HCT116 (cell line): ENCODE measurements around the gene CCKAR. TPM values are rescaled to one million over a fixed set of nuclear protein-coding genes. Genes with fewer than 3 reads are reported as not detected.

Source experiments
- ATAC-seq: fragments of 200-7000 bp; cut with Tn5 transposase; 2 replicates; pipeline ENCODE4 v1.9.1; 2020; ENCODE audit warnings: mild to moderate bottlenecking, moderate library complexity
- BruUV-seq: library from RNA; stranded (reverse); fragments of 400-500 nt; replicated peaks from 2 replicates; lab custom pipeline; 2021; lab: Mats Ljungman, UMichigan
- CTCF ChIA-PET: fragments of 300-600 bp; sonication (Branson Sonifier 250); formaldehyde crosslinking; loops from one replicate; lab custom pipeline; 2021; ENCODE audit warnings: antibody characterized with exemption; lab: Charles Lee
- POLR2A ChIA-PET: fragments of 300-600, 350-600 bp; sonication (Branson Sonifier 250); formaldehyde crosslinking; loops from one replicate; lab custom pipeline; 2021; ENCODE audit warnings: antibody characterized with exemption; lab: Charles Lee
- RAD21 ChIA-PET, 2 experiments: fragments of 300-600 bp; sonication (Branson Sonifier 250); formaldehyde crosslinking; loops; one replicate each; lab custom pipeline; 2023; ENCODE audit warnings: low total read pairs in 2 of 2; ENCODE audit not compliant: uncharacterized antibody in 2 of 2, unreplicated experiment in 2 of 2, low non-redundant PET in 1 of 2; lab: Charles Lee
- DNase-seq: peaks from one replicate; pipeline ENCODE4 v3.0.0-alpha.2; 2010; ENCODE audit warnings: low read depth, low spot score
- H2AFZ ChIP-seq: fragments of 200-600 bp; shearing (Covaris generic), sonication (generic); 2 replicates; pipeline ENCODE4 v1.6.1; 2017; ENCODE audit warnings: low read depth, mixed run types, mixed read lengths, antibody characterized with exemption, low read length; ENCODE audit not compliant: poor library complexity, severe bottlenecking
- H3K27ac ChIP-seq: 2 replicates; pipeline ENCODE4 v1.5.1; 2012; ENCODE audit warnings: low read depth, low read length
- H3K27me3 ChIP-seq: fragments of 200-600 bp; sonication (generic); 2 replicates; pipeline ENCODE4 v1.6.1; 2016; ENCODE audit warnings: mixed run types, low read length, mixed read lengths; ENCODE audit not compliant: insufficient read depth
- H3K36me3 ChIP-seq, 2 experiments: fragments of 200-500 bp in 1 of 2; fragments of 200-600 bp in 1 of 2; sonication (Bioruptor generic) in 1 of 2; sonication (generic) in 1 of 2; 2 replicates each; pipeline versions ENCODE4 v1.5.1 to v1.6.1; 2014 to 2016; ENCODE audit warnings: low read length in 2 of 2, inconsistent platforms in 1 of 2, mixed read lengths in 1 of 2, mixed run types in 1 of 2; ENCODE audit not compliant: insufficient read depth in 2 of 2, control insufficient read depth in 1 of 2
- H3K4me1 ChIP-seq, 2 experiments: fragments of 200-600 bp in 1 of 2; sonication (generic) in 1 of 2; 2 replicates each; pipeline versions ENCODE4 v1.5.1 to v1.6.1; 2012 to 2017; ENCODE audit warnings: low read length in 2 of 2, inconsistent platforms in 1 of 2, mild to moderate bottlenecking in 1 of 2, mixed read lengths in 1 of 2, mixed run types in 1 of 2, moderate library complexity in 1 of 2; ENCODE audit not compliant: insufficient read depth in 2 of 2, control insufficient read depth in 1 of 2
- H3K4me2 ChIP-seq: fragments of 200-600 bp; sonication (generic); 2 replicates; pipeline ENCODE4 v1.6.1; 2017; ENCODE audit warnings: mixed run types, low read length, mixed read lengths
- H3K4me3 ChIP-seq, 2 experiments: fragments of 200-600 bp in 1 of 2; sonication (generic) in 1 of 2; replicated peaks in 1 of 2; 2 replicates each; pipeline ENCODE4 v1.5.1; 2011 to 2016; ENCODE audit warnings: low read length in 2 of 2, control low read depth in 1 of 2, low read depth in 1 of 2, mild to moderate bottlenecking in 1 of 2, mixed read lengths in 1 of 2, mixed run types in 1 of 2
- H3K79me2 ChIP-seq: fragments of 200-600 bp; sonication (generic); 2 replicates; pipeline ENCODE4 v1.6.1; 2017; ENCODE audit warnings: mild to moderate bottlenecking, mixed run types, low read length, moderate library complexity, mixed read lengths; ENCODE audit not compliant: insufficient read depth
- H3K9ac ChIP-seq: fragments of 200-600 bp; sonication (generic); 2 replicates; pipeline ENCODE4 v1.6.1; 2016; ENCODE audit warnings: low read length, mixed read lengths
- H3K9me2 ChIP-seq: fragments of 200-600 bp; sonication (generic), shearing (Covaris generic); 2 replicates; pipeline ENCODE4 v1.6.1; 2017; ENCODE audit warnings: mixed run types, mild to moderate bottlenecking, moderate library complexity; ENCODE audit not compliant: insufficient read depth
- H3K9me3 ChIP-seq, 2 experiments: fragments of 200-500 bp in 1 of 2; fragments of 200-600 bp in 1 of 2; sonication (Bioruptor generic) in 1 of 2; sonication (generic) in 1 of 2; 2 replicates each; pipeline ENCODE4 v1.6.1; 2014 to 2017; ENCODE audit warnings: low read length in 2 of 2, mixed read lengths in 2 of 2, inconsistent platforms in 1 of 2, low read depth in 1 of 2, mild to moderate bottlenecking in 1 of 2, mixed run types in 1 of 2, moderate library complexity in 1 of 2; ENCODE audit not compliant: control insufficient read depth in 1 of 2, insufficient read depth in 1 of 2
- H4K20me1 ChIP-seq: fragments of 200-600 bp; sonication (generic), shearing (Covaris generic); 2 replicates; pipeline ENCODE4 v1.6.1; 2017; ENCODE audit warnings: mixed run types, mild to moderate bottlenecking, moderate library complexity; ENCODE audit not compliant: insufficient read depth
- ELF1 ChIP-seq: IDR thresholded peaks from 2 replicates; pipeline ENCODE4 v1.6.1; 2012; ENCODE audit warnings: low read depth, borderline replicate concordance
- FOSL1 ChIP-seq: IDR thresholded peaks from 2 replicates; pipeline ENCODE4 v1.6.1; 2012; ENCODE audit warnings: low read depth
- TCF7L2 ChIP-seq: IDR thresholded peaks from 2 replicates; pipeline ENCODE4 v1.7.0; 2011; ENCODE audit warnings: borderline replicate concordance, inconsistent platforms; ENCODE audit not compliant: insufficient read depth, insufficient read length; ENCODE audit errors: extremely low read depth
- intact Hi-C: fragments of 100-400 bp; cut with micrococcal nuclease; formaldehyde crosslinking; loops from 2 replicates; pipeline ENCODE4 v1.10.0; 2022
- total RNA-seq: library from RNA; stranded (reverse); gene quantifications from one replicate; pipeline ENCODE4 v1.2.1, GENCODE V29; 2021; ENCODE audit not compliant: unreplicated experiment
- TF ChIP-seq, protein P1 (sequence below), 3 experiments: fragments of 200-600 bp in 1 of 3; sonication (generic) in 1 of 3; IDR thresholded peaks in 2 of 3; conservative IDR thresholded peaks in 1 of 3; 2 replicates each; pipeline ENCODE4 v1.5.1; 2012 to 2017; ENCODE audit warnings: low read depth in 2 of 3, low read length in 2 of 3, antibody characterized with exemption in 1 of 3, borderline replicate concordance in 1 of 3, control low read depth in 1 of 3, mild to moderate bottlenecking in 1 of 3, mixed read lengths in 1 of 3, mixed run types in 1 of 3, moderate library complexity in 1 of 3; ENCODE audit not compliant: insufficient read depth in 1 of 3
- TF ChIP-seq, protein P2 (sequence below): IDR thresholded peaks from 2 replicates; pipeline ENCODE4 v1.6.1; 2012

The CCKAR gene
- total RNA-seq, 1 experiment from 2014 or later: not detected

DNA sequence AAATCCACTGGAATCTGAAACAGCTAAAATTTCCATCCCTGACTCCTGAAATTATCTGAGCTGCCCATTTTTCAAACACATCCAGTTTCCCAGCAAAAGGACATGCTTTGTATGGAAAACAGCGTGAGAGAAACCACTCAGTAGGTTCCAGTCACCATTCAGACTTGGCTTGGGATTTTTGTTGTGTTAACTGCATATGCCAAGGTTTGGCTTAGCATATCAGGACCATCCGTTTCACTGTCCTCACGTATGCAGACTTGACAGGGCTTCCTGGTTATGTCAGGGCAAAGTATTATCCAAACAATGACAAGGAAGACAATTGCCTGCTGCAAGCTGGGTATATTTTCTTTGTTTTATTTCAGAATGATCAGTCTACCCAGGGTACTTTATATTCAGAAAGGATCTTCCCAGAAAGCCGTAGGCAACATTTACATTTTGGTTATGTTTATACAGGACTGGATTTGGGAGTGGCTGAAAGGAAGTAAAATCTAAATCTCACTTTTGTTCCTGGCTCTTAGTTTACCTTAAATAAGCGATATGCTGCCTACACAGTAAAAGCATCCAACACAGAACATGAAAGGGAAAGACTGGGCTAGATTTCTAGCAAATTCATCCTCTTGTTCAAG, 41.3 kb upstream of the CCKAR start:
- H3K4me1 ChIP-seq: peaks cover 6% of the 10 kb centered on the region in 2 experiments; a peak in 3 of 4 replicates

DNA sequence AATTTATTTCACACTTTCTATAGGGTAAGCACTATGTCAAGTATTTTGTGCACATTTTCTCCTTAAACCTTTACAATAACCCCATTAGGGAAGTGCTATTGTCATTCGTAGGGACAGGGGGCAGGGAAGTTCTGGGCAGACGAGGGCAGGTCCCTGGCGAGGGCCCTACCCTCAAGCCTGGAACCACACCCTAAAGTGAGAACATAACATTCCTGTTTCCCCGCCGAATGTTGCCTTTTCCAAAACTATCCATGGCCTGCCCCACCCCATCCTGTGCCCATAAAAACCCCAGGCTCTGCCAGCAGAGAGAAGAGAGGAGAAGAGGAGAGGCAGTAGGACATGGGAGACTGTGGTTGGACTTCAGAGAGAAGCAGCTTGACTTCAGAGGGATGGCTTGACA, 39.8 kb upstream of the CCKAR start:
- no peak overlapping the region for H3K4me3 ChIP-seq
- POLR2A ChIA-PET: no interaction called here

More for the DNA sequence above, 41.3 kb upstream of the CCKAR start:
- H3K79me2 ChIP-seq: no peaks in the 10 kb centered on the region
- no peak overlapping the region for H3K27ac ChIP-seq
- H3K9me2 ChIP-seq: no peaks in the 10 kb centered on the region
- H3K9me3 ChIP-seq: no peaks in the 10 kb centered on the region
- ChIA-PET POLR2A (no interaction called here), CTCF (no interaction called here), RAD21 (no interaction called here)
- no peak for DNase-seq
- no peak overlapping the region for H2AFZ ChIP-seq
- intact Hi-C loops: no loop called here
- BruUV-seq: no TSS peak
- no peaks in the 10 kb centered on the region for H3K27me3 ChIP-seq
- no peak overlapping the region for H3K4me3 ChIP-seq
- H3K9ac ChIP-seq: no peak overlapping the region
- H3K36me3 ChIP-seq: no peaks in the 10 kb centered on the region
- no peaks in the 10 kb centered on the region for H4K20me1 ChIP-seq
- ATAC-seq: no peak
- no peak overlapping the region for H3K4me2 ChIP-seq
- TF ChIP-seq, protein P1, sequence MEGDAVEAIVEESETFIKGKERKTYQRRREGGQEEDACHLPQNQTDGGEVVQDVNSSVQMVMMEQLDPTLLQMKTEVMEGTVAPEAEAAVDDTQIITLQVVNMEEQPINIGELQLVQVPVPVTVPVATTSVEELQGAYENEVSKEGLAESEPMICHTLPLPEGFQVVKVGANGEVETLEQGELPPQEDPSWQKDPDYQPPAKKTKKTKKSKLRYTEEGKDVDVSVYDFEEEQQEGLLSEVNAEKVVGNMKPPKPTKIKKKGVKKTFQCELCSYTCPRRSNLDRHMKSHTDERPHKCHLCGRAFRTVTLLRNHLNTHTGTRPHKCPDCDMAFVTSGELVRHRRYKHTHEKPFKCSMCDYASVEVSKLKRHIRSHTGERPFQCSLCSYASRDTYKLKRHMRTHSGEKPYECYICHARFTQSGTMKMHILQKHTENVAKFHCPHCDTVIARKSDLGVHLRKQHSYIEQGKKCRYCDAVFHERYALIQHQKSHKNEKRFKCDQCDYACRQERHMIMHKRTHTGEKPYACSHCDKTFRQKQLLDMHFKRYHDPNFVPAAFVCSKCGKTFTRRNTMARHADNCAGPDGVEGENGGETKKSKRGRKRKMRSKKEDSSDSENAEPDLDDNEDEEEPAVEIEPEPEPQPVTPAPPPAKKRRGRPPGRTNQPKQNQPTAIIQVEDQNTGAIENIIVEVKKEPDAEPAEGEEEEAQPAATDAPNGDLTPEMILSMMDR (IDR thresholded peaks at IDR 0.05 in 2 of 3, conservative IDR thresholded peaks at IDR 0.05 in 1 of 3; ENCODE audit: borderline replicate concordance in 1 of 3, insufficient read depth in 1 of 3, low read depth in 2 of 3, low read length in 2 of 3): no peak
- no peak for TF ChIP-seq TCF7L2
- TF ChIP-seq, all 23 proteins: peak for 0

More for the DNA sequence above, 39.8 kb upstream of the CCKAR start:
- intact Hi-C loops: no loop called here
- ChIA-PET CTCF (no interaction called here), RAD21 (no interaction called here)
- H3K36me3 ChIP-seq: no peaks in the 10 kb centered on the region
- no peak overlapping the region for H3K27ac ChIP-seq
- H4K20me1 ChIP-seq: no peaks in the 10 kb centered on the region
- no peaks in the 10 kb centered on the region for H3K9me2 ChIP-seq
- ATAC-seq (peak; percentile 53), DNase-seq (no peak)
- peak overlapping the region; percentile 13; the same call in 1 of the 2 replicates for H3K4me2 ChIP-seq
- no peaks in the 10 kb centered on the region for H3K27me3 ChIP-seq
- no peak overlapping the region for H2AFZ ChIP-seq
- no peaks in the 10 kb centered on the region for H3K9me3 ChIP-seq
- peaks cover 6 to 15% of the 10 kb centered on the region in 2 experiments; a peak in 3 of 4 replicates for H3K4me1 ChIP-seq
- no peak for TF ChIP-seq FOSL1
- TF ChIP-seq, protein P2, sequence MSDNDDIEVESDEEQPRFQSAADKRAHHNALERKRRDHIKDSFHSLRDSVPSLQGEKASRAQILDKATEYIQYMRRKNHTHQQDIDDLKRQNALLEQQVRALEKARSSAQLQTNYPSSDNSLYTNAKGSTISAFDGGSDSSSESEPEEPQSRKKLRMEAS: no peak
- no peak for TF ChIP-seq ELF1
- H3K79me2 ChIP-seq: no peaks in the 10 kb centered on the region
- BruUV-seq: no TSS peak
- H3K9ac ChIP-seq: no peak overlapping the region
